Fibroblast of lung (primary cell): ENCODE data around the gene CAPNS1. TPM values are rescaled to one million over a fixed set of nuclear protein-coding genes. Genes with fewer than 3 reads are reported as not detected.
A peak's percentile ranks its signal among the peaks of the same experiment; 100 is the strongest.

Experiments
- DNase-seq, 2 donors: peaks; one replicate each; pipeline versions ENCODE4 v3.0.0 to v3.0.0-alpha.2; 2010; ENCODE audit warnings: low read depth in 2 of 2
- H2AFZ ChIP-seq: 2 replicates; pipeline ENCODE4 v1.5.1; 2012; ENCODE audit warnings: low read length, control low read depth, inconsistent platforms
- H3K27ac ChIP-seq: 2 replicates; pipeline ENCODE4 v1.5.1; 2011; ENCODE audit warnings: low read length, control low read depth; ENCODE audit not compliant: insufficient read depth
- H3K27me3 ChIP-seq: 2 replicates; pipeline ENCODE4 v1.5.1; 2011; ENCODE audit warnings: mild to moderate bottlenecking, low read length; ENCODE audit not compliant: control insufficient read depth, insufficient read depth
- H3K36me3 ChIP-seq: 2 replicates; pipeline ENCODE4 v1.5.1; 2011; ENCODE audit warnings: low read length; ENCODE audit not compliant: control insufficient read depth, insufficient read depth
- H3K4me1 ChIP-seq: 2 replicates; pipeline ENCODE4 v1.5.1; 2011; ENCODE audit warnings: low read length; ENCODE audit not compliant: control insufficient read depth, insufficient read depth; ENCODE audit errors: extremely low read depth
- H3K4me2 ChIP-seq: 2 replicates; pipeline ENCODE4 v1.5.1; 2011; ENCODE audit warnings: low read length, control low read depth; ENCODE audit not compliant: insufficient read depth; ENCODE audit errors: extremely low read depth
- H3K4me3 ChIP-seq, 4 experiments: fragments of 200-600 bp in 1 of 4; sonication (generic) in 1 of 4; replicated peaks in 1 of 4; 2 replicates each; pipeline ENCODE4 v1.5.1; 2011 to 2016; ENCODE audit warnings: low read length in 4 of 4, low read depth in 3 of 4, mild to moderate bottlenecking in 3 of 4, control low read depth in 2 of 4, inconsistent platforms in 1 of 4, mixed read lengths in 1 of 4; ENCODE audit not compliant: insufficient read depth in 1 of 4; ENCODE audit errors: control extremely low read depth in 1 of 4
- H3K79me2 ChIP-seq: 2 replicates; pipeline ENCODE4 v1.5.1; 2012; ENCODE audit warnings: mild to moderate bottlenecking, low read length, inconsistent platforms; ENCODE audit not compliant: control insufficient read depth, insufficient read depth
- H3K9ac ChIP-seq: 2 replicates; pipeline ENCODE4 v1.5.1; 2011; ENCODE audit warnings: mild to moderate bottlenecking, low read length, control low read depth; ENCODE audit not compliant: insufficient read depth
- H3K9me3 ChIP-seq: 2 replicates; pipeline ENCODE4 v1.5.1; 2012; ENCODE audit warnings: low read depth, low read length; ENCODE audit not compliant: control insufficient read depth, insufficient read depth
- H4K20me1 ChIP-seq: 2 replicates; pipeline ENCODE4 v1.5.1; 2011; ENCODE audit warnings: low read length; ENCODE audit not compliant: control insufficient read depth, insufficient read depth; ENCODE audit errors: extremely low read depth
- CTCF ChIP-seq, 2 donors: IDR thresholded peaks in 1 of 2; conservative IDR thresholded peaks in 1 of 2; 1 replicate in 1 of 2; 2 replicates in 1 of 2; pipeline ENCODE4 v1.5.1; 2011 to 2012; ENCODE audit warnings: low read length in 2 of 2, control low read depth in 1 of 2, inconsistent platforms in 1 of 2, low read depth in 1 of 2, mild to moderate bottlenecking in 1 of 2
- EZH2 ChIP-seq: IDR thresholded peaks from 2 replicates; pipeline ENCODE4 v1.5.1; 2012; ENCODE audit warnings: low read length, control low read depth, mild to moderate bottlenecking; ENCODE audit errors: missing control alignments
- polyA plus RNA-seq, 2 donors: library from polyadenylated mRNA; depleted of rRNA in 1 of 2; stranded (reverse) in 1 of 2; unstranded in 1 of 2; fragments of >200 nt; gene quantifications; 2 replicates each; pipeline ENCODE4 v1.2.1, GENCODE V29; 2011 to 2012; ENCODE audit warnings: missing spikeins in 1 of 2
- total RNA-seq: library from RNA; depleted of rRNA; stranded (reverse); fragments of >200 nt; gene quantifications from 2 replicates; pipeline ENCODE4 v1.2.1, GENCODE V29; 2014

The CAPNS1 gene
- total and polyA plus RNA-seq, 2 donors (not counting 1 experiment from before 2014, with no cell fraction given), result 466 to 1,189 TPM

DNA sequence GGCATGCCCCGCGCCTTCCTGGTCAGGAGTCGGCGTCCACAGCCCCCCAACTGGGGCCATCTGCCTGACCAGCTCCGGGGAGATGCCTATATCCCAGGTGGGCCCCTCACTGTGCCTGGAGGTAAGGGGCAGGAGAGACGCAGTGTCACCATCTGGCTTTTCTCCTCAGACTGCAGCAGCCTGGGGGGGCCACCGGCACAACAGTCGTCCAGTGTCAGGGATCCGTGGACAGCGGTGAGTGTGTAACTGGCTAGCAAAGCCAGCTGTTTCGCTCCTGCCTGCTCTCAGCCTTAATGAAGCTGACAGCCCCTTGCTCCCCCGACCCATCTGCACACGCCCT, 28.7 kb upstream of the CAPNS1 start:
- peaks cover 13% of the 10 kb centered on the region for H3K79me2 ChIP-seq
- H3K4me1 ChIP-seq, result peaks cover 8% of the 10 kb centered on the region
- H3K4me3 ChIP-seq, result no peak overlapping the region
- DNase-seq, result no peak
- no peaks in the 10 kb centered on the region for H4K20me1 ChIP-seq
- no peaks in the 10 kb centered on the region for H3K9me3 ChIP-seq
- no peak overlapping the region for H3K27ac ChIP-seq
- peaks cover 9% of the 10 kb centered on the region for H3K36me3 ChIP-seq
- H2AFZ ChIP-seq, result no peak overlapping the region
- TF ChIP-seq CTCF (conservative IDR thresholded peaks at IDR 0.05 in 1 of 2, IDR thresholded peaks at IDR 0.05 in 1 of 2; ENCODE audit: low read depth in 1 of 2, low read length in 2 of 2) (no peak), EZH2 (no peak)
- H3K4me2 ChIP-seq, result no peak overlapping the region
- no peaks in the 10 kb centered on the region for H3K27me3 ChIP-seq
- no peak overlapping the region for H3K9ac ChIP-seq

GRCh38 chr19:36112678-36113077, 27.2 kb upstream of the CAPNS1 start:
- TF ChIP-seq CTCF (conservative IDR thresholded peaks at IDR 0.05 in 1 of 2, IDR thresholded peaks at IDR 0.05 in 1 of 2; ENCODE audit: low read depth in 1 of 2, low read length in 2 of 2), result no peak
- TF ChIP-seq EZH2, result no peak
- no peak overlapping the region for H3K4me3 ChIP-seq
- no peak overlapping the region for H3K27ac ChIP-seq
- no peak overlapping the region for H3K4me2 ChIP-seq
- no peak for DNase-seq
- peaks cover 10% of the 10 kb centered on the region for H3K4me1 ChIP-seq
- H3K9me3 ChIP-seq, result no peaks in the 10 kb centered on the region
- no peak overlapping the region for H2AFZ ChIP-seq
- H3K36me3 ChIP-seq, result peaks cover 11% of the 10 kb centered on the region
- H4K20me1 ChIP-seq, result no peaks in the 10 kb centered on the region
- no peaks in the 10 kb centered on the region for H3K27me3 ChIP-seq
- peaks cover 21% of the 10 kb centered on the region for H3K79me2 ChIP-seq
- no peak overlapping the region for H3K9ac ChIP-seq

DNA sequence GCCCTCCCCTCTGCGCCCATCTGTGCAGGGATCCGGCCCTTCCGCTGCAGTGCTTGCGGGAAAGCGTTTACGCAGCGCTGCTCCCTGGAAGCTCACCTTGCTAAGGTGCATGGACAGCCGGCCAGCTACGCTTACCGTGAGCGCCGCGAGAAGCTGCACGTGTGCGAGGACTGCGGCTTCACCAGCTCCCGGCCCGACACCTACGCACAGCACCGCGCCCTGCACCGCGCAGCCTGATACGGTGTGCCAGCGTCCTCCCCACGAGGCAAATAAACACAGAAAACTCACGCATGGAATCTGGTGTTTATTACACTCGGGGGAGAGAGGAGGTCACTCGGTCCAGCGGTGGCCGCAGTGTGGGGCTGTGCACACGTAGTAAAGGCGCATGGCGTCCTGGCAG, 26.4 kb upstream of the CAPNS1 start:
- H3K4me3 ChIP-seq, result peak overlapping the region; percentile 71 to 90 (median 75)

More for the DNA sequence above, 26.4 kb upstream of the CAPNS1 start:
- DNase-seq, result no peak
- H3K79me2 ChIP-seq, result peaks cover 21% of the 10 kb centered on the region
- H3K27ac ChIP-seq, result no peak overlapping the region
- no peaks in the 10 kb centered on the region for H3K27me3 ChIP-seq
- H3K4me2 ChIP-seq, result peak overlapping the region; percentile 100
- no peaks in the 10 kb centered on the region for H3K9me3 ChIP-seq
- H3K4me1 ChIP-seq, result peaks cover 10% of the 10 kb centered on the region
- TF ChIP-seq CTCF (conservative IDR thresholded peaks at IDR 0.05 in 1 of 2, IDR thresholded peaks at IDR 0.05 in 1 of 2; ENCODE audit: low read depth in 1 of 2, low read length in 2 of 2) (no peak), EZH2 (no peak)
- H3K36me3 ChIP-seq, result peaks cover 15% of the 10 kb centered on the region
- no peak overlapping the region for H2AFZ ChIP-seq
- no peak overlapping the region for H3K9ac ChIP-seq
- H4K20me1 ChIP-seq, result no peaks in the 10 kb centered on the region
